ENCODE results near the gene TGM6.

- TF ChIP-seq, protein P1, sequence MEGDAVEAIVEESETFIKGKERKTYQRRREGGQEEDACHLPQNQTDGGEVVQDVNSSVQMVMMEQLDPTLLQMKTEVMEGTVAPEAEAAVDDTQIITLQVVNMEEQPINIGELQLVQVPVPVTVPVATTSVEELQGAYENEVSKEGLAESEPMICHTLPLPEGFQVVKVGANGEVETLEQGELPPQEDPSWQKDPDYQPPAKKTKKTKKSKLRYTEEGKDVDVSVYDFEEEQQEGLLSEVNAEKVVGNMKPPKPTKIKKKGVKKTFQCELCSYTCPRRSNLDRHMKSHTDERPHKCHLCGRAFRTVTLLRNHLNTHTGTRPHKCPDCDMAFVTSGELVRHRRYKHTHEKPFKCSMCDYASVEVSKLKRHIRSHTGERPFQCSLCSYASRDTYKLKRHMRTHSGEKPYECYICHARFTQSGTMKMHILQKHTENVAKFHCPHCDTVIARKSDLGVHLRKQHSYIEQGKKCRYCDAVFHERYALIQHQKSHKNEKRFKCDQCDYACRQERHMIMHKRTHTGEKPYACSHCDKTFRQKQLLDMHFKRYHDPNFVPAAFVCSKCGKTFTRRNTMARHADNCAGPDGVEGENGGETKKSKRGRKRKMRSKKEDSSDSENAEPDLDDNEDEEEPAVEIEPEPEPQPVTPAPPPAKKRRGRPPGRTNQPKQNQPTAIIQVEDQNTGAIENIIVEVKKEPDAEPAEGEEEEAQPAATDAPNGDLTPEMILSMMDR (conservative IDR thresholded peaks at IDR 0.05; ENCODE audit: low read depth, low read length) = no peak
- TF ChIP-seq EZH2 (IDR thresholded peaks at IDR 0.05; ENCODE audit: low read length, unreplicated experiment) = no peak
These were observed 30.1 kb upstream of the TGM6 start for GRCh38 chr20:2350606-2351005.
